GM19467 (cell line): ENCODE measurements around the gene NUAK1.

Experiments used
- ATAC-seq: cut with Tn5 transposase; IDR thresholded peaks from one replicate; pipeline ENCODE4 v1.9.1; 2021; ENCODE audit warnings: mild to moderate bottlenecking, moderate library complexity; ENCODE audit not compliant: unreplicated experiment

Gene NUAK1

DNA sequence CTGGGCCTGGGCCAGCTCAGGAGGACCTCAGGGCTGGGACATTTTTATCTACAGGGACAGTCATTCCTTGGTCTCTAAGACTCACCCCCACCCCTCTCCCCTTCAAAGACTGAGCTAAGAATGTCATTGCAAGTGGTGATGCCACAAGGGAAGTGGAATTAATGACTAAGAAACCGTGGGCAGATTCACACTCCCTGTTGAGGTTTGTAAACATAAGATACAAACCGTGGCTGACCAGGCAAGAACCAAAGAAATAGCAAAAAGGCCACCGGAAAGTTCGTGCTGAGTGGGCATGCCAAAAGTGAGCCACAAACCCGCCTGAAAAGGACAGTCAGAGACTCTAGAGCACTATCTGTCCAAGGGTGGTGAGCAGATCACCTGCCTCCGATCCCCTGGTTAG, 25.7 kb downstream of the NUAK1 start:
- ATAC-seq, result no peak

DNA sequence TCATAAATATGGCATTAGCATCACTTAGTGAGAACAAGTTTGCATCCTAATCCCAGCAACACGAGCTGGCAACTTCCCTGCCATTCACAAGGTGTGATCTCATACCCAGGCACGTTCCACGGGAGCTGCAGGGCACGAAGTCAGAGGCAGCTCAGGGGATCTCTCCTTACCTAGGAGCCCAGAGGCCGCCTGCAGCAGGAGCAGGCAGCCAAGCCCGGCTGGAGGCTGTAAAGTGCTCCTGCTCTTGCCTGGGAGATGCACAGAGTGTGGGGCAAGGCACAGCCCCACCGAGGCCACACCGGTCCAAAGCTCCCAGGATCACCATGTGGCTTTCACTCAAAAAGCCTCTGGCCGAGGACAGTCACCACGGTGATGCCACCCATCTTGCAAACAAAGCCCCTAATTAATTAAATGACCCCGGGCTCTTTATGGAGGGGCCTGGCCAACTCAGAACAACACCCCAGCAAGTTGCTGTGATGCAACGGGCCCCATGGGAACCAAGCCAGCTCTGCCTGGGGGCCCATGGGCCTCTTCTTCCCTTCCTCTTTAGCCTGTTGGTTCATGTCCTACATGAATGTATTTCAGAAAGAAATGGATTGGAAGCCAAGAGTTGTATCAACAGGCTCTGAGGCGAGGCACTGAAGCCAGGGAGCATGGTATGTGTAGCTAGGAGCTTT, 26.5 kb downstream of the NUAK1 start:
- no peak for ATAC-seq

DNA sequence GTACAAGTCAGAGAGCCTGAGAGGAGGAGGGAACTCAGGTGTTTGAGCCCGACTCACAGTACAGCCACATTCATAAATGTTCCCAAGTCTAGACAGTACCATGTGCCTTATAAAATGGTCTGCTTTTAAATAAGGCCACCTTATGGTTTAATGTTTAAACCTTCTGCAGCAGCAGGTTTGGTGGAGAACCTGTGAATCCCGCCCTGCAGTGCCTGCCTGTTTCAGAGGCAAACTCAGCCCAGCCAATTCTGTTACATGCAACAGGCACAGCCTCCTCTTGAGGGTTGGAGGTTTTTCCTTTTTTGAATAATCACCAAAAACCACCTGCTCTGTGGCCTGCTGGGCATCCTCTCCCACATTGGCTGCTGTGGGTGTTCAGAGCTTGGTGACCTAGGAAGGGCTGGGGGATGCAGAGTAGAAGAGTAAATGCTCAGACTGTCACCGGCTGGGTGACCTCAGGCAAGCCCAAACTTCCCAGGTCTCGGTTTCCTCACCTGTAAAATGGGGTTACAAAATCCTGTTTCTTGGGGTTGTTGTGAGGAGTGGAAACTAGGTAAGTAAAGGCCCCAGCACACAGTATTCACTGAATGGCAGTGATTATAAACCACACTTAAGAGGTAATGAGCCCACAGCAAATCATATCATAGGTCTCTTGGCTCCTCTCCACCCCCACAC, 28.0 kb downstream of the NUAK1 start:
- no peak for ATAC-seq

DNA sequence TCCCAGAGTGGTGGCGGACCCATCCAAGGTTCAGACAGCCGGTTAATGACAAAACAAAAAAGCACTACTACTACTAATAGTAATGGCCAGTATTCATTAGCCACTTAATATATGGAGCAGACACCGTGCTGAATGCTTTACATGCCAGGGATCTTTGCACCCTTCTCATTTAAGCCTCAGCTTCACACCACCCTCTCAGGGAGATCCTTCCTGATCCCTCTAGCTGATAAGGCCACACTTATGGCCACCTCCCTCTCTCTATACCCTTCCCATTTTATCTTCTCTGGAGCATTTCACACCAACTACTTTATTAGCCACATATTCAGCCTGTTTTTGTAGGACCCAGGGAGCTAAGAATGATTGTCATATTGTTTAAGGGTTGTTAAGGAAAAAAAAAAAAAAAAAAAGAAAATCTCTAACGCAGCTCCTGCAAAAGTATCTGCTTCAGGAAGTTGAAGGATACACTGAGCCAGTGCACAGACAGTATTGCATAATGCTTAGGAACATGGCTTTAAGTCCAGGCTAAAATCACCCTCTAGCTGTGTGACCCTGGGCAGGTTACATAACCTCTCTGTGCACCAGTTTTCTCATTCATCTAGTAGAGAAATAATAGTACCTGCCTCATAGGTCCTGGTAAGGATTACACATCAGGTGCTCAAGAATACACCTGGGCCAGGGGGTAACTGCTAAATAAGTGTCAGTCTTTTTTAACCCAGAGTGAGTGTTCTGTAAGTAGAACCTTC, 29.4 kb downstream of the NUAK1 start:
- no peak for ATAC-seq

DNA sequence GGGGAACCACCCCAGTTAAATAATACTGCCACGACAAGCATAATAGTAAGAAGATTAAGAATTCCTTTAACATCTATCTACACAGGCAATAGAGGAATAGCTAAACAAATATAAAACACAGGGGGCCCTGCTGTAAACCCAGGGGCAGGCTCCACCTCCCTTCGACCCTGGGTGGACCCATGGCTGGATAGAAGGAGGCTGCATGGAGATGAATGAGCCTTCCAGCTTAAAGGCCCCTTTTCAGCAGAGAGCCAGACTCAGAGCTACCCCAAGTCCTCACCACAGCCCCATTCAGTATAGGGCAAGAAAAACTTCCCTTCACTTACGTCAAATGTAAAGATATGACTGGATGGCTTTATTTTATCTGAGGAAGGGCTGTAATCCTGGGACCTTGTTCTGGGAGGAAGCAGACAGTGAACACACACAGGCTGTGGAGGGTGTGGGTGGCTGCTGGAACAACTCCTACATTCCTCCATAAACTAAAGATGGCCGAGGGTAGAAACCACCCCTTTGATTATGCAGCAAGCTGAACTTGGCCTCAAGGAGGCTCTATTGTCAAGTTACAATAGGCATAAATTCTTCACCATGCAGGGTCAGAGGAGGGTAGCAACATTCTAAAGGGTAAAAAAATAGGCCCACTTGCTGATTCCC, 30.4 kb downstream of the NUAK1 start:
- ATAC-seq, result no peak

DNA sequence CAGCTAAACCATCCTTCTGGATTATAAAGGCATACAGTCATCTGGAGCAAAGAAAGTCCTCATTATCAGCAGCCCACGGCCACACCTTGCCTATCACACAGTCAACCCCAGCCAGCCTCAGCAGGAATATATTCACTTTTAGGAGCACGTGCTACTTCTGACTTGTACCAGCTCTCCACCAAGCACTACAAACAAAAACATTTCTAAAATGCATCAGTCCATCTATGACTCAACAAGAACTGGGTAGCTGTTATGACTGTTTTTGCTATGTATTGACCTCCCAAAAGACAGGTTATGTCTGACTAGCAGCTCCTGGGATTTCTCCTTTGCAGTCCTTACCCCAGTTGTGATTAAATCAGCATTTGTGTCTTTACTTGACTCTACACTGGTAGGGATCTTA, 31.2 kb downstream of the NUAK1 start:
- ATAC-seq, result no peak

DNA sequence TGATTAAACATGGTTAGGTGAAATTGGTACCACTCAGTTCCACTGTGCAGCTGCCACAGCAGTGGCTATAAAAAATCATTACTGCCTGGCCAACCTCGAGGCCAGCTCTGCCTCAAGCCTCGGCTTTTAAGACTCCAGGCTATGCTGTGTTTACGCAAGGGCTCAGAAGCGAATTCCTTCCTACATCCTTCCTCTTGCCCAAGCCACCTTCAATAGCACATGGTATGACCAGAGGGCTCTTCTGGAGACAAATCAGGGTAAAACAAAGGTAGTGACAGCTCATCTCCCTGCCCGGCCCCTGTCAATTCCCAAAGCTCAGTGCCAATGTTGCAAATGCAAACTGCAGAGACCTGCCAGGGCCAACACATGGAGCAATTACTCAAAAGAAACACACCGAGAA, 31.9 kb downstream of the NUAK1 start:
- no peak for ATAC-seq

DNA sequence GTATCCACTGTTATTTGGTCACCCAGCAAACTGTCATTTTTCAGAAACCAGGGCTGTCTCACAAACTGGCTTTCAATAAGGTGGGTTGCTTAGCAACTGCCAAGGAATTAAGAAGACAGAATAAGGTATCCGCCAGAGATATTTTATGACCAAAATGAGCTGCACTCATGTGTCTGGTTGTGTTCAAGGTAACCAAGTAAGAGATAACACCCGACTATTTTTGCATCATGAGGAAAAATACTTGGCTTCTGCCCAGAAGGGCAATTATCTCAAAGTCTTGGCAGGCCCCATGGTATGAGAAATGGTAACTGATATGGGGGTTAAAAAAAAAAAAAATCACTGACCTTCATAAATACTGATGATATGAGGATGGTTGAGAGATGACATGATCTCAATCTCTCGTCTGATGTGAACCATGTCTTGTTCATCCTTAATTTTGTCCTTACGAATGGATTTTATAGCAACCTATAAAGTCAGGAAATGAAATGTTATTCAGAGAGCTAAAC, 32.6 kb downstream of the NUAK1 start:
- ATAC-seq, result no peak

DNA sequence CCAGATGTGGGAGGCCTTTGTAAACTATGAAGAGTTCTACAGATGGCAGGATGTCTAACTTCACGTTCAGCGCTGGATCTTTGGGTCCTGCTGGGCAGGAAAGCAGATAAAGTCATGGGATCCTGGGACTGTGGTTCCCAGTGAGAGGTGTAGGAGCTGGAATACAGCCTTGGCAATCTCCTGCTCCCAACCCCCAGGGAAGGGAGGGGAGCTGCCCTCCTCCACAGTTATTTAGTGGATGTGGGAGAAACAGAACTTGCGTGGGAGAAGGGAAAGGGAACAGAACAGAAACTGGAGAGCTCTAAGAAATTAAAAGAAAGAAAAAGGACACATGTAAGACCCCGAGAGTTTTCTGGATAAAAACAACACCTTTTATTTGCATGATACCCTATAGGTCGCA, 37.0 kb downstream of the NUAK1 start:
- ATAC-seq, result no peak

DNA sequence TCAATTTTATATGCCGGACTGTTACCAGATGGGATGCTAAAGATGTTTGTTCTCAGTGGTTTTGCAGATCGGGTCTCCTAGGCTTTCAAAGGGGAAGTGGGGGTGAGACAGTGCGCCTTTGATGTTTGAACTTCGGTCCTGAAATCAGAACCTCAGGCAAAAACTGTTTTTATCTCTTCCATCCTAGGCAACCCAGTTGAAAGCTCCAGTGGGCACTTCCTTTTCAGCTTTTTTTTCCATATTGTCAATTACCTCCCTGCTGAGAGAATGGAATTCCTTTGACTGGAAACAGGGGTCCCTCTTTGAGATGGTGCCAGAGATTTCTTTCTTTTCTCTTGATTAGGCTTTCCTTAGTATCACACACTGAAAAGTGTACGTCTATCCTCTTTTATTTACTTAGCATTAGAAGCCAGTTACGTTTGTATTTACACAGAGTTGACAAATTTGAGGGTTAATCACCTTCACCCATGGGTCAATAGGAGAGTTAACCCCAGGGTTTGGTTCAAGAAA, 40.0 kb downstream of the NUAK1 start:
- ATAC-seq, result no peak

DNA sequence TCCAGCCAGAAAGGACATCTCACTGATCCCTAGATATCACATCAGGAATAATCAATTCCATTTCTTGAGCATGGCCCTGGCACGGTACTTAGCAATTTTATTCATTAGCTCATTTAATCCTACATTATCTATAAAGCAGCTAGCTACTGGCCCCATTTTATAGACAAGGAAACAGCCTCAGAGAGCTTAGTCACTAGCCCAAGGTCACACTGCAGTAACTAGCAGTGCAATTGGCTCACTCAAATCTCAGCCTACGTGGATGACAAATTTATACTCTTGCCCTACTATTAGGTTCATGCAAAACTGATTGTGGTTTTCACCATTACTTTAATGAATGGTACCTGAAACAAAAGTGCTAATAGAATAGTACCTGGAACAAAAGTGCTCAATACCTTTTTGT, 41.7 kb downstream of the NUAK1 start:
- no peak for ATAC-seq

DNA sequence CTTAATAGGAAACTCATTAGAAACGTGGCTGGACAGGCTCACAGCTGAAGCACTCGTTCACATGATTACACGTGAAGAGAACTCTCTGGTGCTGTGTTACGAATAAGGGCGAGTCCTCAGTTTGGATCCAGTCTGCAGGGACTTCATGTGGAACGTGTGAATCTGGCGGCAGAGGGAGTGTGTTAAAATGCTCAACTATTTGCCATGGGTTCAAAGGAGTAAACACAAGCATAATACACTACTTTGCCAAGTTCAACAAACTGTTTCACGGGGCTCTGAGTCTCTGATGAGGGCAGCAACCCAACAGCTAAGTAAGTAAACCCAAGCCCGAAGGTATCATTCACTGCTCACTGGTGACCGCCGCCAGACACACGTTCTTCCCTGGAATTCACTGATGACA, 42.4 kb downstream of the NUAK1 start:
- no peak for ATAC-seq

DNA sequence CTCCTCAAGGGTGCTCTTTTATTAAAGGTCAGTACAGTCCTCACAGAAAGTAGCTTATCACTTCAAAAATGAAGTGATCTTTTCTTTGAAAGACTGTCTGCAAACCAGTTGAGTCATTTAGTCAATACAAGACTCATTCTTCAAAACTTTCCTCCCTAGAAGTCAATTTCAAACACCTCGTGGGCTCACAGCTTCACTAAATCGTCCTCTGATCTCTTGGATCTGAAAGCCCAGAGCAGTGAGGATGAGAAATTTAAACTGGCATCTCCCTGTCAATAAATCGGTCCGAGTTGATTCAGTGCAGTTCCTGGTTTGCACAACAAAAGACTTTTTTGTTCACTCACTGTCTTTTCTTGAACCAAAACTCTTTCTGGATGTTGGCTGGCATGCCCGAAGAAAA, 44.5 kb downstream of the NUAK1 start:
- no peak for ATAC-seq

DNA sequence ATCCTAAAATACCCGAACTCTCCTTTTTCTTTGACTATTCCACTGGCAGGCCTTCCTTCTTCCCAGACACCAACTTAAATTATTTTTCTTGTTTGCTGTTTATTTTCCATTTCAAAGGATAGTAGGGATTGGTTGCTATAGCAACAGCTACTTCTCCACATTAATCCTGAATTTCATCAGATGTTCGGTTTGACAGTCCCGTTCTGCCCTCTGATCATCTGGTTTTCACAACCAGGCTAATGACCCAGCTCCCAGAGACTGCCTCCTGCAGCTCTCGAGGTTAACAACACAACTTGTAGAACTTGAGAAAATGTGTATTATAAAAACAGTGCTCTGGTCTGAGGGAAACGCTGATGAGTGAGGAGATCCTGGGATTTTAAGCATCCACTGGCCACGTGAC, 45.5 kb downstream of the NUAK1 start:
- no peak for ATAC-seq

DNA sequence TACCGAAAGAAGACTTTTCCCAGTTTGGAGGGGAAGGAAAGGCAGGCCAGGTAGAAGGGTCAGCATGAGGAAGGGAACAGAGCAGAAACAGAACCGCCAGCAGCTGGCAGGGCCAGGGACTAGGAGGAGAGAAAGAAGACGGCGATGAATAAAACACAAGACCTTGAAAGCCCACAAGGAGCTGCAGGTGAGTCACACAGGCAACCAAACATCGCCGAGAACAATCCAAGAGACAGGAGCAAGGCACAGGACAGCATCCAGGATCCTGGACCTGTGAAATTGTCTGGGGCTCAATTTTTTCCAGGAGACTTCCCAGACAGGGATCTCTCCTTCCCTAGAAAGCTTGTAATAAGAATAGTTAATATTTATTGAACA, 47.3 kb downstream of the NUAK1 start:
- no peak for ATAC-seq

DNA sequence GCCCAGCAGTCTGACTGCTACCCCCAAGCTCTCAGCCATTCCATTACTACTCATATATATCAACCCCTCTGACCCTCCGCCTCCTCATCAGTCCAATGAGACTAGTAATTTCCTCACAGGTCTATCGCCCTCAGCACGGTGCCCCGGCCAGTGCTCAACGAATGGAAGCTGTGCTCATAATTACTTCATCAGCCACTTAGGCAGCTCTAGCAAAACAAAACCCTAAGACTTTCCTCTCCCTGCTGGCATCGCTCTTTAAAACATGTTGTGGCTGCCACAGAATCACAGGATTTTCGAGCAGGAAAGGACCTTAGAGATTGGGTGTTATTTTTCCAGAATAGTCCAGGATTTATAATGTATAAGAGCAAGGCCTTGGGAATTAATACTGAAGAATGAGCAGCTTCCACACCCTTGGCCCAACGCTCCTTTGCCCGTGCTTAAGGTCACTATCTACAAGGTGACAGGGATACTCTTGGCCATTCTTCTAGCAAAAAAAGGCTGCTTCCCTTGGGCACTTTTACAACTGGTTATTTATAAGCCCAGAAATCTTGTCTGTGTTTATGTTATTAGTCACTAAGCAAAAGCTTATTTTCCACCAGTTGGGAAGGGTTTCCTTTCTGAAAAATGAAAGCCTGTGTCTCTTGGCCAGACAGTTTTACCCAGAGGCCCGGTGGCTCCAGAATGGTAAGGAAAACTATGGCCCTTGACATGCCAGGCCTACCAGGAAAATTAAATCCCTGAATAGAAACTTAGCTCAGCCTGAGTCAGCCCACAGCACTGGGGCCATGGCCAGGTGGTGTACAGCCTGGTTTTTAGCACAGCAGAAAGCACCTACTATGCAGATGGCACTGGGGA, 47.9 kb downstream of the NUAK1 start:
- ATAC-seq, result no peak

DNA sequence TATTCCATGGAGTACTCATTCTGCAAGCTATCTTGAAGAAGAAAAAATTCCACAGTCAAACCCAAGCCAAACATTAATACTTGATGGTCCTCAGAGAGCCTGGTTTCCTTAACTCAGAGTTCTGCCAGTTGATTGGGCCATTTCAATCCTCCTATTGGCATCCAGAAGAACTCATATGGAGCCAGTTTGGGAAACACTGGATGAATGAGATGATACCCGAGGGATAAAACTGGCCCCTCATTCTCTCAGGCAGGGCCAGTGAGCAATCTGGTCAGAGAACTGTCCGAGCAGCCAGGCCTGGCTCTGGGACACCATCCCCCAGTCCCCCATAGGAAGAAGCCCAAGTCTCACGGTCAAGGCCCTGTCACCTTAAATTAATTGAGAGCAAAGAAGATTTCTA, 48.8 kb downstream of the NUAK1 start:
- ATAC-seq, result no peak

DNA sequence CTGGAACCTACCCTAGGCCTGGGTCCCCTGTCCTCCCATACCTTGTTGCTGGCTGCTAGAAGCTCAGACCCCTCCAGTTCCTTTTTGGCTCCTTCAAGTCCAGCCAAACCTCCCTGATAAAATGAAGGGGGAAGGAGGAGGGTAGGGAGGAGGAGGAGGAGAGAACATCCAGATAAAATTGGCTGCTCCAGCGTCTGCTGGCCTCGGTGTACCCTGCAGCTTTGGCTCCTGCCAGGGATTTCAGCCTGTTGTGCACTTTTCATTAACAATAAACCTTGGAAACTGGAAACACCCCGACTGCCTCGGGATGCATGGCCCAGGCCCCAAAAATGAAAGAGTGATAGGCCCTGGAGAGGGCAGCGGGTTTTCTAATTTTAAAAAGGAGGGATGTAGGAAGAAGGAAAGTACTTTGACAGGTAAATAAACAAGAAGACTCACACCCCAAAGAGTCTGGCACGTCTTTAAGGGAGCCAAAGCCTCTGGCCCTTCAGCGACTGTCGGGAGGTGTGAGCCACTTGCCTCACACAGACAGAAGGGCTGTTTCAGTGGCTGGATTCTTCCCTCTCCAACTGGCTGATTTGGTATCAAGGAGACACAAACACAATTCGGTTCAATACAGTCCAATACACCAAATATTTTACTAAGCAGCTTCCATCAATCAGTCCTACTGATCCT, 49.8 kb downstream of the NUAK1 start:
- no peak for ATAC-seq

DNA sequence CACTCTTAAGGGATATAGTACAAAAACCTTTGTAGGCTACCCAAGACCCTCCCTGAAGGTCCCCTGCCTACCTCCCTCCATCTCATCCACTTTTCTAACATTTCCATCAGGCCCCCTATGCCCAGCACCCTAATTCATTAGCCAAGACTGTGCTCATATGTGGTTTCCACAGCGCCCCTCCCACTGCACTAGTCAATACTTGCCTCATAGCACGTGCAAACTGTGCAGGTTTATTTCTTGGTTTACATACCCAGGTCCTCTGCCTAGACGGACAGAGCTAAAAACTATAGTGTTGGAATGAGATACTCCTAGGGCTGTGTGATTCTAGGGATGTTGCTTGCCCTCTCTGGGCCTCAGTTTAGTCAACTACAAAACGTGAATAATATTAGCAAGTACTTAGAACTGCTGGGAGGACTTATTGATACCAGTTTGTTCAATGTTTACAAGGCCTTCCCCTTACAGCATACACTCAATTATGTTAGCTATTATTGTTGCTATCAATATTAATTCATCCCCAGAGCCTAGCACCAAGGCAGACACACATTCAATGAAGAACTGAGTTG, 50.4 kb downstream of the NUAK1 start:
- ATAC-seq, result no peak

DNA sequence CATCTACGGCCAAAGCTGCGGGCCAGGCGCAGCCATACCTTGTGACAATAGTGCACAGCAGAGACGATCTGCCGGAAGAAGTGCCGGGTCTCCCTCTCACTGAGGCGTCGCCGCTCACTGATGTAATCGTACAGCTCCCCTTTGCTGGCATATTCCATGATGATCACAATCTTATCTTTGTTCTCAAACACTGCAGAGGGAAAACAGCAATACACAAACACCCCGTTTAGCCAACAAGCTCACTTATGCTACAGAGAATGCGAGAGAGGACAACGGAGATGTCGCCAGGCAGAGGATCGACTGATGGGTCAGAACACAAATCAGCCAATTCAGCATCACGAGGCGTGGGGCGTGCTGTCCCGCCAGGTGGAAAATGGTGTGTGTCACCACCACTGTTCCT, 52.1 kb downstream of the NUAK1 start:
- no peak for ATAC-seq
